ENCODE measurements around the gene EPHA1. TPM values are rescaled to one million over a fixed set of nuclear protein-coding genes. Genes with fewer than 3 reads are reported as not detected.

EPHA1 gene
- total and polyA plus RNA-seq, 2 donors (not counting 1 experiment from before 2014, with no cell fraction given): 0.39 to 0.49 TPM

- no peaks in the 10 kb centered on the region for H3K9me3 ChIP-seq (ENCODE audit: control extremely low read depth in 1 of 3, control insufficient read depth in 2 of 3, insufficient read depth in 1 of 3, low read length in 2 of 3)
- ChIA-PET CTCF (no interaction called here), POLR2A (no interaction called here)
- Mint-ChIP-seq H3K9me3 (ENCODE audit: insufficient read depth) (no peaks in the 10 kb centered on the region), H3K27me3 (peaks cover 18% of the 10 kb centered on the region), H3K27ac (no peak overlapping the region), H3K4me1 (no peaks in the 10 kb centered on the region), H3K4me3 (no peak overlapping the region)
- no peaks in the 10 kb centered on the region for H3K4me1 ChIP-seq (ENCODE audit: control insufficient read depth in 2 of 2, insufficient read depth in 2 of 2, low read length in 2 of 2)
- no peak overlapping the region for H3K9ac ChIP-seq (ENCODE audit: low read length)
- ATAC-seq (ENCODE audit: low read depth): no peak
- no peak overlapping the region for H3K27ac ChIP-seq (ENCODE audit: low read length in 2 of 2)
- no peaks in the 10 kb centered on the region for H4K20me1 ChIP-seq (ENCODE audit: control insufficient read depth, insufficient read depth, low read length, poor library complexity, severe bottlenecking)
- DNase-seq: no peak
- no peak overlapping the region for H3K4me3 ChIP-seq (ENCODE audit: control extremely low read depth in 1 of 5, extremely low read depth in 1 of 5, insufficient read depth in 1 of 5, low read depth in 2 of 5, low read length in 4 of 5)
- H3K36me3 ChIP-seq (replicated peaks in 1 of 2; ENCODE audit: control extremely low read depth in 1 of 2, control insufficient read depth in 1 of 2, extremely low read depth in 1 of 2, insufficient read depth in 2 of 2, low read length in 1 of 2): no peaks in the 10 kb centered on the region
- TF ChIP-seq, protein P1, sequence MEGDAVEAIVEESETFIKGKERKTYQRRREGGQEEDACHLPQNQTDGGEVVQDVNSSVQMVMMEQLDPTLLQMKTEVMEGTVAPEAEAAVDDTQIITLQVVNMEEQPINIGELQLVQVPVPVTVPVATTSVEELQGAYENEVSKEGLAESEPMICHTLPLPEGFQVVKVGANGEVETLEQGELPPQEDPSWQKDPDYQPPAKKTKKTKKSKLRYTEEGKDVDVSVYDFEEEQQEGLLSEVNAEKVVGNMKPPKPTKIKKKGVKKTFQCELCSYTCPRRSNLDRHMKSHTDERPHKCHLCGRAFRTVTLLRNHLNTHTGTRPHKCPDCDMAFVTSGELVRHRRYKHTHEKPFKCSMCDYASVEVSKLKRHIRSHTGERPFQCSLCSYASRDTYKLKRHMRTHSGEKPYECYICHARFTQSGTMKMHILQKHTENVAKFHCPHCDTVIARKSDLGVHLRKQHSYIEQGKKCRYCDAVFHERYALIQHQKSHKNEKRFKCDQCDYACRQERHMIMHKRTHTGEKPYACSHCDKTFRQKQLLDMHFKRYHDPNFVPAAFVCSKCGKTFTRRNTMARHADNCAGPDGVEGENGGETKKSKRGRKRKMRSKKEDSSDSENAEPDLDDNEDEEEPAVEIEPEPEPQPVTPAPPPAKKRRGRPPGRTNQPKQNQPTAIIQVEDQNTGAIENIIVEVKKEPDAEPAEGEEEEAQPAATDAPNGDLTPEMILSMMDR (IDR thresholded peaks at IDR 0.05): no peak
- TF ChIP-seq EZH2 (IDR thresholded peaks at IDR 0.05; ENCODE audit: borderline replicate concordance, insufficient read depth, low read depth, low read length, poor library complexity, severe bottlenecking): no peak
- no CpG with 5 or more reads among the region's 2 CpGs for WGBS (ENCODE audit: insufficient coverage)
- no peaks in the 10 kb centered on the region for H3K79me2 ChIP-seq (ENCODE audit: control insufficient read depth, insufficient read depth, low read length)
- no peak overlapping the region for H2AFZ ChIP-seq (ENCODE audit: insufficient read depth, low read depth, low read length, poor library complexity, severe bottlenecking)
- H3K4me2 ChIP-seq (replicated peaks; ENCODE audit: low read depth, low read length, poor library complexity, severe bottlenecking): no peak overlapping the region
- intact Hi-C loops (cut with micrococcal nuclease): no loop called here
- peaks cover 0 to 2% (median 0%) of the 10 kb centered on the region in 4 experiments for H3K27me3 ChIP-seq (replicated peaks in 1 of 4; ENCODE audit: control extremely low read depth in 1 of 4, control insufficient read depth in 3 of 4, insufficient read depth in 4 of 4, low read length in 3 of 4)
Observed at GRCh38 chr7:143452495-143452894, 43.8 kb upstream of the EPHA1 start.

DNA sequence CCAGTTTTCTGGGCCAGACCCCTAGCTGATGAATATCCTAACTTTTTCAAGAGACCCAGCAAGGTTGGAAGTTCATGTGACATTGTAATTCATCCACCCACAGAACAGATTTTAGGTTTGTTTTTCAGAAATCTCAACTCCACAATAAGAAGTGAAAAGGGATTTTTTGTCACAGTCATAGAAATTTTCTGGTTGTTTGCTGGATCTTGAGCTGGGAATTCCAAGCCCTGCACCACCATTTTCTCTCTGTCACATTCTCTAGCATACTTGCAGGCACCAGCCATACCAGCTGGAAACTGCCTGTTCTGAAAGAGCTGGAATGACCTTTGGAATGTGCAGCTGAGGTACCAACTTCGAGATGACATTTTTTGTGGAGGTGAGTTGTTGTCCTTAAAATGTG is 43.1 kb upstream of the EPHA1 start:
- no peaks in the 10 kb centered on the region for H3K36me3 ChIP-seq (replicated peaks in 1 of 2; ENCODE audit: control extremely low read depth in 1 of 2, control insufficient read depth in 1 of 2, extremely low read depth in 1 of 2, insufficient read depth in 2 of 2, low read length in 1 of 2)
- H3K4me3 ChIP-seq (ENCODE audit: control extremely low read depth in 1 of 5, extremely low read depth in 1 of 5, insufficient read depth in 1 of 5, low read depth in 2 of 5, low read length in 4 of 5): no peak overlapping the region
- intact Hi-C loops (cut with micrococcal nuclease): no loop called here

More for the DNA sequence above, 43.1 kb upstream of the EPHA1 start:
- Histone ChIP-seq H3K4me1 (ENCODE audit: control insufficient read depth in 2 of 2, insufficient read depth in 2 of 2, low read length in 2 of 2) (no peaks in the 10 kb centered on the region), H3K9me3 (ENCODE audit: control extremely low read depth in 1 of 3, control insufficient read depth in 2 of 3, insufficient read depth in 1 of 3, low read length in 2 of 3) (no peaks in the 10 kb centered on the region), H4K20me1 (ENCODE audit: control insufficient read depth, insufficient read depth, low read length, poor library complexity, severe bottlenecking) (no peaks in the 10 kb centered on the region), H2AFZ (ENCODE audit: insufficient read depth, low read depth, low read length, poor library complexity, severe bottlenecking) (no peak overlapping the region), H3K9ac (ENCODE audit: low read length) (no peak overlapping the region), H3K27me3 (replicated peaks in 1 of 4; ENCODE audit: control extremely low read depth in 1 of 4, control insufficient read depth in 3 of 4, insufficient read depth in 4 of 4, low read length in 3 of 4) (peaks cover 0 to 6% (median 2%) of the 10 kb centered on the region in 4 experiments), H3K79me2 (ENCODE audit: control insufficient read depth, insufficient read depth, low read length) (no peaks in the 10 kb centered on the region), H3K4me2 (replicated peaks; ENCODE audit: low read depth, low read length, poor library complexity, severe bottlenecking) (no peak overlapping the region), H3K27ac (ENCODE audit: low read length in 2 of 2) (no peak overlapping the region)
- no peak overlapping the region for H3K4me3 Mint-ChIP-seq
- H3K9me3 Mint-ChIP-seq (ENCODE audit: insufficient read depth): no peaks in the 10 kb centered on the region
- no peak overlapping the region for H3K27ac Mint-ChIP-seq
- WGBS (ENCODE audit: insufficient coverage): 100% methylated on average over 1 of the region's 1 CpG
- POLR2A ChIA-PET: no interaction called here
- TF ChIP-seq EZH2 (IDR thresholded peaks at IDR 0.05; ENCODE audit: borderline replicate concordance, insufficient read depth, low read depth, low read length, poor library complexity, severe bottlenecking): no peak
- TF ChIP-seq, protein P1 (IDR thresholded peaks at IDR 0.05): no peak
- ATAC-seq (ENCODE audit: low read depth): no peak
- DNase-seq: no peak
- CTCF ChIA-PET: no interaction called here
- peaks cover 11% of the 10 kb centered on the region for H3K27me3 Mint-ChIP-seq
- no peaks in the 10 kb centered on the region for H3K4me1 Mint-ChIP-seq
